Pons (tissue), 1 donor: ENCODE data around the gene NF1.
"Not testable (repeated sequence)": the region's sequence is repeated elsewhere in the genome, so short reads cannot be mapped to it uniquely, and the experiment has no call there.

Experiments used
- DNase-seq: peaks from one replicate; pipeline ENCODE4 v3.0.0-alpha.2; 2016; ENCODE audit warnings: low spot score

NF1 gene

DNA sequence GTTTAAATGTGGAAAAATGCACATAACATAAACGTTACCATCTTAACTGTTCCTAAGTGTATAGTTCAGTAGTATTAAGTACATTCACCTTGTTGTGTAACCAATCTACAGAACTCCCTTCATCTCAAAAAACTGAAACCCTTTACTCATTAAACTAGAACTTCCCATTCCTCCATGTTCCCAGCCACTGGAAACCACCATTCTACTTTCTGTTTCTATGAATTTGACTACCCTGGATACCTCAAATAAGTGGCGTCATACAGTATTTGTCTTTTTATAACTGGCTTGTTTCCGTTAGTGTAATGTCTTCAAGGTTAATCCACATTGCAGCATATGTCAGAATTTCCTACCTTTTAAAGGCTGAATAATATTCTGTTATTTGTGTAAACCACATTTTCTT, 38.2 kb downstream of the NF1 start:
- DNase-seq: no peak

DNA sequence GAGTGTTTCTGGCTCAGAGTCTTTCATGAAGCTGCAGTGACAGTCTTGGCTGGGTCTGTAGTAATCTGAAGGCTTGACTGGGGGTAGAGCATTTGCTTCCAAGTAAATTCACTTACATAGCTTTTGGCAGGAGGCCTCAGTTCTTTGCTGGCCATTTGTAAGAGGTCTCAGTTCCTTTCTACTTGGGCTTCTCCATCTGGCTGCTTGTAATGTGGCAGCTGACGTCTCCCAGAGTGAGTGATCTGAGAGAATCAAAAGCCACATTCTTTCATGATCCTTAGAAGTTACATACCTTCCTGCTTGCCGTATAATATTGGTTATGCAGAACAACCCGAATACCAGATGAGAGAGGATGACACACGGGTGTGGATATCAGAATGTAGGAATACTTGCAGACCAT, 39.8 kb downstream of the NF1 start:
- DNase-seq: no peak

DNA sequence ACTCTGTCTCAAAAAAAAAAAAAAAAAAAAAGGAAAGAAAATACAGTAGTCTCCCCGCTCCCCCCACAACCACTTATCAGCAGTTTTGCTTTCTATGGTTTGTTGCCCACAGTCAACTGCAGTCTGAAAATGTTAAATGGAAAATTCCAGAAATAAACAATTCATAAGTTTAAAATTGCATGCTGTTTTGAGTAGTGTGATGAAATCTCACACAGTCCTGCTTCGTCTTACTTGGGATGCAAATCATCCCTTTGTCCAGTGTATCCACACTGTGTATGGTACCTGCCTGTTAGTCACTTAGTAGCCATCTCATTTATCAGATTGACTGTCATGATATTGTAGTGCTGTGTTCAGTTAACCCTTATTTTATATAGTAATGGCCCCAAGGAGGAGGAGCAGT, 41.5 kb downstream of the NF1 start:
- DNase-seq: no peak

DNA sequence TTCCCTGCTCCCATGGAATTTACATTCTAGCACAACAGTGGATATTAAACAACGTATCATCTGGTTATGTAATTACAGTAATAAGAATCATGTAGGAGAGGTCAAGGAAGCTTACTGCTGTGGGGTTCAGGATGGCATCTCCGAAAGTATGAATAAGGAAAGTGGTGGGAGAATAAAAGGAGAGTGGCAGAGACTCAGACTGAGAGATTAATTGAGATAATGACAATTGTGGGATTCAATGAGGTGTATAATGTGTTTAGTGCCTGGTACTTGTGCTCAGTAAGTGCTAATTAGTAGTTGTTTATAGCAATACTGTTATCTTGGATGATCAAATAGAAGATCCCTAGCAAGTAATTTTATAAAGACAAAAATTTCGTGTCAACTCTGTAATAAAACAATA, 45.3 kb downstream of the NF1 start:
- DNase-seq: no peak

DNA sequence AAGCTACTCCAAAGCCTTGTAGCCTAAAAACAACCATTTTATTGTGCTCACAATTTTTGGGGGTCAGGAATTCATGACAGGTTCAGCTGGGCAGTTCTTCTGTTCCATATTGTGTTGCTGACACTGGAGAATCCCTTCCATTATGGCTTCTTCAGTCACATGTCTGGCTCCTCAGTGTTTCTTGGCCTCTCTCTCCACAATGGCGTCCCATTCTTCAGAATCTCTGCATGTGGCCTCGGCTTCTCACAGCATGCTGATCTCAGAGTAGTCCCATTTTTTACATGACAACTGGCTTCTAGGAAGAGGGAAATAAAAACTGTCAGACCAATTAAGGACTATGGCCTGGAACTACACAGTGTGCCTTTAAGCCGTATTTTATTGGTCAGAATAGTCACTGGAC, 49.7 kb downstream of the NF1 start:
- no peak for DNase-seq

DNA sequence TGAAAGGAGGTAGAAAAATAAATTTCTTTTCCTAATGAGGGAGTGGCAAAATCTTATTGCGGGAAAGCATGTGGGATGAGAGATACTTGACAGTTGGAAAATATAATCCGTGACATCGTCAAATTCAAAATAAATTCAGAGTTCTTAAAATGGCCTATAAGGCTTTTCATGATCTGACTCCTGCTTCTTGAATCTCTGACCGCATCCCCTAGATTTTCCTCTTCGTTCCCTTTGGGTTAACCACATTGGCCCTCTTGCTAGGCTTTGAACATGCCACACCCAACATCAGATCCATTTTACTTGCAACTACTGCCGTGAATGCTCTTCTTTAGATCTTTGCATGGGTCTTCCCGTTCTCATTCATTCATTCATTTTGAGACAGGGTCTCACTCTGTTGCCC, 50.1 kb downstream of the NF1 start:
- no peak for DNase-seq

DNA sequence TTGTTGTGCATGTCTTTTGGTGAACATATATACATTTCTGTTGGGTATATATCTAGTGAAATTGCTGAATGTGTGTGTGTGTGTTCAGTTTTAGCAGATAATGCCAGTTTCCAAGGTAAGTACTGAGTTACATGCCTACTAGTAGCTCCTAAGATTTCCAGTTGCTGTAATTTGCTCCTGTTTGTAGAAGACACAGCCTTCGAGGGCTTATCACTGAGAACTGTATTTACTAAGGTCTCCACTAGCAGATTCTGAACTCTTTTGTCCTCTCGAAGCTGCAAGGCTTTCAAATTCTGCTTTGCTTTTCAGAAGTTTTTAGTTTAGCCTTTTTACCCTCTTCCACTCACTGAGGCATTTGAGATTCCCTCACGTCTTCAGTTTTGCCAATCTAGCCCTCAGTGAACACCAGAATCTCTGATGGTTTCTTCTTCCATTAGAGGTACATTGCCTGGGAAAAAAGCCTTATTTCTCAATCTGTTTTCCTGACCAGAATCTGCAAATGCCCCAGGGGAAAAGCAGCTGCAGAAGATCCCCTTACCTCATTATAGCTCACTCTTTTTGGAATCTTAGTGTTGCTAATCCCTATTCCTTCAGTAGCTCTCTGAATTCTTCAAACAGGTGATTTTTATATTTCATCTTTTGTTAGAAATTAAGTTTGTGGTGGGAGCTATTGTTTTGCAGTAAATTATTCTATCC, 52.9 kb downstream of the NF1 start:
- DNase-seq: no peak

DNA sequence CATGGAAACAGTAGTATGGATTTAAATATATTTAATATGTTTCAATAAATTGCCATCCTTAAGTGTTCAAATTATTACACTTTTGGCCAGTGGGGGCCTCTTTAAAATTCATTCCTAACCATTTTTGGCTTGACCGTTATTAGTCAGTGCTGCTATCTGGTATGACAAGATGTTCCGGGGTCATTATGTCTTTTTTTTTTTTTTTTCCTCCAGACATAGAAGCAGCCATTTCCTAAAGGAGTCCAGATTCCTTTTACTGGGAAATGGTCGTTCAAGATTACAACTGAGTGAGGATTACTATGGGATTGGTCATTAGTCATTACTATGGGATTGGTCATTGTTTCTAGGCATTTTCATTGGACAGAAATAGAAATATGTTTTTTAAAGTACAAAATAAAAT, 53.4 kb downstream of the NF1 start:
- DNase-seq: no peak

DNA sequence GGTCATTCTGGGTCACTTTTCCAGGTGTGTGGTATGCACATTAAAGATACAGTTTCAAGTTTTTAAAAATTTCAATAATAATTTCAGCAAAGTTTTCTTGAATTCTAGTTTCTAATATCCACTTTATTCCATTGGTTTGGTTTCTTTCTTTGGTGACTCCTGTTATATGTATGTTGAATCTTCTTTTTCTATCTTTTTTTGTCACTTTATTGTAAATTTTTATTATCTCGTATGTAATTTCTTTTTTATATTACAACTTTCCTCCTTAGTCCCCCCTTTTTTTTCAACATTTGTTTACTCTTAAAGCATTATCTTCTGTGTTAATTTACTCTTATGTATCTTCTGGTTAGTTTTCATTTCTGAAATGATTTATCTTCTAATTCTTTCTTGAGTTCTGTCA, 57.5 kb downstream of the NF1 start:
- DNase-seq: no peak

DNA sequence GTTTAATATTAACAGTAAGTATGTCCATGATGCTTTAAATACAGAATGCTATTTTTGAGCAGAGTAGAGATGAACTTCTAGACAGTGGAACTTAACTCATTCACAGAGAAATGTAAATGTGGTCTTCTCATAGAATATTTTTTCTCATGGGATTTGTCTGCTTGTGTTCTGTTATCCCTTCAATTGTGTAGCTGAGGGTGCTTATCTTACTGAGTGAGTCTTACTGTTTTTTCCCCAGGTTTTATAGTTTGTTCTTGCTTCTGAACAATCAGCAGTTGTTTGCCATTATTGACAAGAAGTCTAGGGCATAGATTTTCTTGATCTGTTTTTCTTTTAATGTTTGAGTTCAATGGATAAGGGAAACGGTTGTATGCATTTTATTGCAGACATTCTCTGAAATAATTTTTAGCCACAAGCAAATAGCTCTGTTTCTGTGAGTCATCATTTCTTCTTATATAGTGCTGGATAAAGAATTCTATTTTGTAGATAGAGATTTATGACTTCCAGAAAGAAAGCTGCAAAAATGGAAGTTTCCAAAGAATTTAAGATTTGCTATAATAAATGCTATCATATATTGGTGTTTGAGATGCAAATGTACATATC, 60.5 kb downstream of the NF1 start:
- no peak for DNase-seq

DNA sequence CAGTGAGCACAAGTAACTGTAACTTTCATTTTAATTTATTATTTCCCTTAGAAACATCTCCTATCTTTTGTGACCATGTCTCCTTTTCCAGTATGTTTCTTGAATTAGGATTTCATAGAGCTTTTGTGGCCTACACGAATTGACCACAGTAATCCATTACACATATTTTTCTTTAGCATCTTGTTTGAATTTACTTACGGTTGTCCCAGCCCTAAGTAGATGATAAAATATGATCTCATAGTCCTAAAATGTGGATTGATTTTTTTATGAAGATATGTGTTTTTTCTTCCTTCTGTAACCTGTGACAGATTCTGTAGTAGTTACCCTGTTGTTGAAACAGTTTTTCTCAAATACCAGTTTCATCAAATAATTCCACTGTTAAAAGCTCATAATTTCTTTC, 61.5 kb downstream of the NF1 start:
- DNase-seq: no peak

DNA sequence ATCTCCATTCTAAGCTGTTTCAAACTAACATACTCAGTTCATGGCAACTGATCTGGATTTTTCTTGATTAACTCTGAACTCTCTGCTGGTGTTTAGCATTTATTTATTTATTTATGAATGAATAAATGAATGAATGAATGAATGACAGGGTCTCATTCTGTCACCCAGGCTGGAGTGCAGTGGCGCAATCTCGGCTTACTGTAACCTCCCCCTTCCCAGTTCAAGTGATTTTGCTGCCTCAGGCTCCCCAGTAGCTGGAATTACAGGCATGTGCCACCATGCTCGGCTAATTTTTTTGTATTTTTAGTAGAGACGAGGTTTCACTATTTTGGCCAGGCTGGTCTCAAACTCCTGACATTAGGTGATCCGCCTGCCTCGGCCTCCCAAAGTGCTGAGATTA, 62.1 kb downstream of the NF1 start:
- DNase-seq: not testable (repeated sequence)

DNA sequence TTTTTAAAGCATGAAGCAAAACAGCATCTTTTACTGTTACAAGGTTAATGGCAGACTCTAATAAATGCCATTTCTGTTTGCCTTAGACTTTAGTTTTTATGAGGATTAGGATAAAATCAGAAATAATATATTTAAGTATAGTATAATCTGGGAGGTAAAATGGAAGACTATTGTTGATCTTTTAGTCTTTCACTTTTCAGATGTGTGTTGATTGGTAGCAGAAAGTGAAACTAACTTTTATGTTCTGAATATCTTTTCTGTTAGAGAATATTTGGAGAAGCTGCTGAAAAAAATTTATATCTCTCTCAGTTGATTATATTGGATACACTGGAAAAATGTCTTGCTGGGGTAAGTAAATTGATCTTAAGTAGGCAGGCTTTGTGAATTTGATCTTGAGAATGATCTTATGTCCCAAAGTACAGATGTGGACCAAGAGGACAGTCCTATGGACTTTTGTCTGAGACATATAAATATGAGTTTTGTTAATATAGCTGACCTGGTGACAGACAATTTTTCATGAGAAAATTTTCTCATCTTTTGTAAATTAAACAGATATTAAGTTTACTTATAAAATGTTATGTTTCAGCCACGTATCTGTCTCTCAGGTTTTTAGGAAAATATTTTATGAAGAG, 64.1 kb downstream of the NF1 start:
- DNase-seq: no peak

DNA sequence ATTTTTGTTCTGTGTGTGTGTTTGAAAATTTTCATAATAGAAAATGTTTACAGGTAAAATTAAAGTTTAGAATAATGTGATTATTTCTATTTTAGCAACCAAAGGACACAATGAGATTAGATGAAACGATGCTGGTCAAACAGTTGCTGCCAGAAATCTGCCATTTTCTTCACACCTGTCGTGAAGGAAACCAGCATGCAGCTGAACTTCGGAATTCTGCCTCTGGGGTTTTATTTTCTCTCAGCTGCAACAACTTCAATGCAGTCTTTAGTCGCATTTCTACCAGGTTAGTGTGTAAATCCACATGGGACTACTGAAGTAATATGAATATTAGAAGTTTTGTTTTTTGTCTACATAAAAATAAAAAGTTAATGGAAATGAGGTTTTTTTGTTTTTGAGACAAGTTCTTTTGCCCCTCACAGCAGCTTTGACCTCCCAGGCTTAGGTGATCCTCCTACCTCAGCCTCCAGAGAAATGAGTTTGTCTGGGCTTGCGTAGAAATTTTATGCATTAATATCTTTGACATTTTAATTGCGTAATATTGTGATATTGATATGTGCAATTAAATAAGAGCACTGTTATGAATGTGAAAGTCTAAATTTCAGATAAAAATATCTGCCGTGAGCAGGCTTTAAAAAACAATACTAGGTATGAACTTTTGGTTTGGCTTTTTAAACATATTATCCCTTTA, 68.5 kb downstream of the NF1 start:
- no peak for DNase-seq

DNA sequence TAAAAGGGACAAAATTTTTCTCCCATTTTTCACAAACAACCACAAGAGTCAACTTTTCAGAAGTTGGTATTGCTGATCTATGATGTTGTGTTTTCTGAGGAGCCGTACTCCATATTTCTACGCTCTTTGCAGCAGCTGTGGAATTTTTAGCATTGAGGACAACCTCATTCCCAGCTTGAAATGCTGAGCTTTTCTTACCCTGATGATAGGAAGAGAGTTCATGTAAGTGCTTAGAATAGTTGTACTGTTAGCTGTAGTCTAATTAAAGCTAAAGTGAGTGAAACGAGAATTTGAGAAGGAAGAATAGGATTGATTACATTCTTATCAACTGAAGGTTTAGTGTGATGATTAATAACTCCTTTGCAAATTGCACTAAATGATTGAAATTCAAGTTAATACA, 72.3 kb downstream of the NF1 start:
- no peak for DNase-seq

DNA sequence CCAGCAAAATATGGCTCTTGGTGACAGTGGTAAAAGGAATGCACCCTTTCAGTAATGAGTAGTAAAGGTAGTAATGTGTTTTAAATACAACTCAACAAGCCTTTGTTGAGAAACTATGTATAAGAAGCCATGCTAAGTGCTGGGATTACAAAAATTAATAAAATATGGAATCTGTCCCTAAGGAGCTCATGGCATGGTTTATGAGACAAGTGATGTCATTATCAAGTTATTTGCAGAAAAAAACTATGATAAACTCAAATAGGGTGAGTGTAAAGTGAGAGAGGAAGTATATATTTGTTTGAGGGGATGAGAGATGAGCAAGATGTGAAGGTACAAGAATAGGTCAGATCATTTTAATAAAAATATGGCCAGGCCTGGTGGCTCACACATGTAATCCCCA, 76.9 kb downstream of the NF1 start:
- DNase-seq: no peak

DNA sequence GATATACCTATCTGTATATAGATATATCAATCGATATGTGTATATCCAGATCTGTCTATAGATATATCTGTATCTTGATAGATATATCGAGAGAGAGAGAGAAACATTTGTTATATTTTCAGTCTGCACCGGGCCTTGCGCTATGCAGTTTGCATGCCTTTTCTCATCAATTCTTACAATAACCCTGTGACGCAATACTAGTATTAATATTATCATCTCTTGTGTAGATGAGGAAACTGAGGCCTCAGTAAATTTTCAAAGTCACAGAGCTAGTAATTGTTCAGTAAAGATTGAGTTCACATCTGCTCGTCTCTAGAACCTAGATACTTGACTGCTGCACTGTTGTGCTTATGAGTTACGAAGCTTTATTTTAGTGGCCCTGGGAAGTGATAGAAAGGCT, 77.6 kb downstream of the NF1 start:
- DNase-seq: no peak

DNA sequence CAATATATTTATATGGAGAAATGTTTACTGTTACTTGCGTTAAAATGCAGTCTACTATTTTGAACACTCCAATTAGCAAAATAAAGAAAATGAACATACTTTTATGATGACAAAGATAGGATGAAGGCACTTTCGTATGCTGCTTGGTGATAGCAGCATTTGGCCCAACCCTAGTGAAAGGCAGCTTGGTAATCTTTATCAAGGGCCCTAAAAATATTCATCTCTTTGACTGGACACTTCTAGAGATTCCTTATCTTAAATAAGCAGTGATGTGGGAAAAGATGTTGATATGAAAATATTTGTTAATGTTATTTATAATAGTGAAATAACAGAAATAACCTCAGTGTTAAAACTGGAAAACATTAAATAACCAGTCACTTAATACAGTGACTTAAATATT, 79.4 kb downstream of the NF1 start:
- DNase-seq: no peak

DNA sequence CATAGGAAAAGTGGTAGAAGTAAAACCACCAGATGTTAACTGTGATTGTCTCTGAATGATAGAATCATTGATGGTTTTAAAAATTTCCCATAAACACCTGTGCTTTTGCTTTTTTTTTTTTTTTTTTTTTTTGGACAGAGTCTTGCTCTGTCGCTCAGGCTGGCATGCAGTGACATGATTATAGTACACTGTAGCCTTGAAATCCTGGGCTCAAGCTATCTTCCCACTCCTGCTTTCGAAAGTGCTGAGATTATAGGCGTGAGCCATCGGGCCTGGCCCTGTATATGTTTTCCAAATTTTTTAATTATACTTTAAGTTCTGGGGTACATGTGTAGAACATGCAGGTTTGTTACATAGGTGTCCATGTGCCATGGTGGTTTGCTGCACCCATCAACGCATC, 80.5 kb downstream of the NF1 start:
- no peak for DNase-seq

DNA sequence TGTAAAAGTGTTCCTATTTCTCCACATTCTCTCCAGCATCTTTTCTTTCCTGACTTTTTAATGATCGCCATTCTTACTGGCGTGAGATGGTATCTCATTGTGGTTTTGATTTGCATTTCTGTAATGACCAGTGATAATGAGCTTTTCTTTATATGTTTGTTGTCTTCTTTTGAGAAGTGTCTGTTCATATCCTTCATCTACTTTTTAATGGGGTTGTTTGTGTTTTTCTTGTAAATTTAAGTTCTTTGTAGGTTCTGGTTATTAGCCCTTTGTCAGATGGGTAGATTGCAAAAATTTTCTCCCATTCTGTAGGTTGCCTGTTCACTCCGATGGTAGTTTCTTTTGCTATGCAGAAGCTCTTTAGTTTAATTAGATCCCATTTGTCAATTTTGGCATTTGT, 81.4 kb downstream of the NF1 start:
- not testable (repeated sequence) for DNase-seq

DNA sequence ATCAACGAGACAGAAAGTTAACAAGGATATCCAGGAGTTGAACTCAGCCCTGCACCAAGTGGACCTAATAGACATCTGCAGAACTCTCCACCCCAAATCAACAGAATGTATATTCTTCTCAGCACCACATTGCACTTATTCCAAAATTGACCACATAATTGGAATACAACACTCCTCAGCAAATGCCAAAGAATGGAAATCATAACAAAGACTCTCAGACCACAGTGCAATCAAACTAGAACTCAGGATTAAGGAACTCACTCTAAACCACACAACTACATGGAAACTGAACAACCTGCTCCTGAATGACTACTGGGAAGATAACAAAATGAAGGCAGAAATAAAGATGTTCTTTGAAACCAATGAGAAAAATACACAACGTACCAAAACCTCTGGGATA, 84.2 kb downstream of the NF1 start:
- DNase-seq: not testable (repeated sequence)

DNA sequence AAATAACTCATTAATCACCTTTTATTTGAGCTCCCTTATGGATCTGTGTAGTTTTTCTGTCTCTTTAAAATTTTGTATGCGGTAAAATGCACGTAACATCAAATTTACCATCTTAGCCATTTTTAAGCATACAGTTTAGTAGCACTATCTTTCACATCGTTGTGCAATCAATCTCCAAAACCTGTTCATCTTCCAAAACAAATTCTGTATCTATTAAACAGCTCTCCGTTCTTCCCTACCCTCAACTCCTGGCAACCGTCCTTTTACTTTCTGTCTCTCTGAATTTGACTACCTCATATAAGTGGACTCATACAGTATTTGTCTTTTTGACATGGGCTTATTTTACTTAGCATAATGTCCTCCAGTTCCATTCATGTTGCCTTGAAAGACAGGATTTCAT, 100.5 kb downstream of the NF1 start:
- DNase-seq: no peak

DNA sequence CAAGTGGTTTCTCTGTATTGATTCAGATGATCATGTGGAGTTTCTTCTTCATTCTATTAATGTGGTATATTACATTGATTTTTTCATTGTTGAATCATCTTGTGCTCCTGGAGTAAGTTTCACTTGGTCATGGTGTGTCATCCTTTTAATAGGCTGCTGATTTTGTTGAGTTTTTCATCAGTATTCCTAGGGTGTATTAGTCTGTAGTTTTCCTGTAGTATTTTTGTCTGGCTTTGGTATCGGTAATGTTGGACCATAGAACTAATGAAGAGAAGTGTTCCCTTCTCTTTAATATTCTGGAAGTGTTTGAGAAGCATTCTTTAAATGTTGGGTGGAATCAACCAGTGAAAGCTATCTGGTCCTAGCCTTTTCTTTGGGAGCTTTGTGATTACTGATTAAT, 103.2 kb downstream of the NF1 start:
- no peak for DNase-seq
